ENCODE data around the gene ROBO1.

GRCh38 chr3:78668302-78668701, 1099.5 kb downstream of the ROBO1 start:
- TF ChIP-seq CTCF (optimal IDR thresholded peaks at IDR 0.05 in 1 of 3, IDR thresholded peaks at IDR 0.05 in 1 of 3, conservative IDR thresholded peaks at IDR 0.05 in 1 of 3; ENCODE audit: extremely low read depth in 1 of 3, insufficient read depth in 2 of 3, low read length in 3 of 3) (no peak), EZH2 (IDR thresholded peaks at IDR 0.05; ENCODE audit: low read length) (no peak)
